Neural cell (in vitro differentiated cells): Measurements from ENCODE around the gene CLEC18B. TPM values are rescaled to one million over a fixed set of nuclear protein-coding genes. Genes with fewer than 3 reads are reported as not detected.
"Not testable (repeated sequence)": the region's sequence is repeated elsewhere in the genome, so short reads cannot be mapped to it uniquely, and the experiment has no call there.

Experiments used
- H2AFZ ChIP-seq: fragments of 200-600, 300-800 bp; sonication (generic), shearing (Covaris generic); 2 replicates; pipeline ENCODE4 v1.6.0; 2014; ENCODE audit warnings: low read depth, mild to moderate bottlenecking, antibody characterized with exemption, low read length, moderate library complexity
- H3F3A ChIP-seq: fragments of 200-600 bp; shearing (Covaris generic); 2 replicates; pipeline ENCODE4 v1.6.1; 2016; ENCODE audit warnings: mild to moderate bottlenecking, moderate library complexity, mixed read lengths, antibody characterized with exemption, low read length; ENCODE audit not compliant: insufficient read depth, poor library complexity, severe bottlenecking
- H3K27ac ChIP-seq: fragments of 200-600, 300-800 bp; sonication (generic), shearing (Covaris generic); 2 replicates; pipeline ENCODE4 v1.5.1; 2014; ENCODE audit warnings: mild to moderate bottlenecking, low read length, moderate library complexity
- H3K27me3 ChIP-seq: fragments of 300-800, 200-600 bp; sonication (generic), shearing (Covaris generic); 2 replicates; pipeline ENCODE4 v1.6.0; 2014; ENCODE audit warnings: mild to moderate bottlenecking, low read depth, low read length, moderate library complexity; ENCODE audit not compliant: insufficient read depth
- H3K36me3 ChIP-seq: fragments of 300-800, 200-600 bp; sonication (generic), shearing (Covaris generic); 2 replicates; pipeline ENCODE4 v1.5.1; 2014; ENCODE audit warnings: mild to moderate bottlenecking, antibody characterized with exemption, low read length, moderate library complexity; ENCODE audit not compliant: insufficient read depth
- H3K4me2 ChIP-seq: fragments of 300-800, 200-600 bp; sonication (generic), shearing (Covaris generic); 2 replicates; pipeline ENCODE4 v1.6.0; 2014; ENCODE audit warnings: mild to moderate bottlenecking, low read length
- H3K4me3 ChIP-seq: fragments of 300-800, 200-600 bp; sonication (generic), shearing (Covaris generic); 2 replicates; pipeline ENCODE4 v1.5.1; 2014; ENCODE audit warnings: mild to moderate bottlenecking, low read length, moderate library complexity
- H3K79me2 ChIP-seq: fragments of 200-600 bp; shearing (Covaris generic); replicated peaks from 2 replicates; pipeline ENCODE4 v1.6.0; 2014; ENCODE audit warnings: mild to moderate bottlenecking, low read length, moderate library complexity; ENCODE audit not compliant: insufficient read depth
- H3K9ac ChIP-seq: fragments of 300-800, 200-600 bp; sonication (generic), shearing (Covaris generic); 2 replicates; pipeline ENCODE4 v1.6.1; 2016; ENCODE audit warnings: mild to moderate bottlenecking, low read length, mixed read lengths
- H3K9me2 ChIP-seq: fragments of 200-600 bp; shearing (Covaris generic); 2 replicates; pipeline ENCODE4 v1.6.1; 2016; ENCODE audit warnings: mild to moderate bottlenecking, low read length, mixed read lengths; ENCODE audit not compliant: insufficient read depth
- H3K9me3 ChIP-seq: fragments of 200-600, 300-800 bp; sonication (generic), shearing (Covaris generic); 2 replicates; pipeline ENCODE4 v1.6.1; 2016; ENCODE audit warnings: mild to moderate bottlenecking, mixed run types, low read length, moderate library complexity, mixed read lengths
- H4K20me1 ChIP-seq: fragments of 200-600 bp; shearing (Covaris generic); 2 replicates; pipeline ENCODE4 v1.6.1; 2016; ENCODE audit warnings: mild to moderate bottlenecking, mixed run types; ENCODE audit not compliant: insufficient read depth
- polyA plus RNA-seq: library from polyadenylated mRNA; depleted of rRNA; stranded (reverse); fragments of >200 nt; gene quantifications from 2 replicates; pipeline ENCODE4 v1.2.3, GENCODE V29; 2014

Gene CLEC18B
- polyA plus RNA-seq, 1 donor from 2014 or later: 1.6 TPM

DNA sequence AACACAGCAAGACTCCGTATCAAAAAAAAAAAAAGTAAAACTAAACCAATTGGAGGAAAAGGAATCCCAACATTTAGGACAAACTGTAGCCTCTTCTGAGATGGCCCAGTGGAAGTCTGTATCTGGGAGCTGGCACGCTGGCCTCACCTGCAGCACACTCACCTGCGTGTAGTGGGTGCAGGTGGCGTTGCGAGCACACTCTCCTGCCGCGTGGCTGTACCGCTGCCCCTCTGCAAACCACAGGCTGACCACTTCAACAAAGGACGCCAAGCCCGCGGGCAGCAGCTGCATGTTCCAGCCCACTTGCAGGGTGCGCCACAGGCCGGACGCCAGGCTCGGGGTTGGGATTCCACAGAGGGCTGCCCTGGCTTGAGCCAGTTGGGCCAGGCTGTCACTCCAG is 3.4 kb downstream of the CLEC18B start:
- H3K9me3 ChIP-seq, H3K79me2 ChIP-seq, H3K9me2 ChIP-seq, H4K20me1 ChIP-seq, H3K4me3 ChIP-seq, H3K27me3 ChIP-seq, H3K36me3 ChIP-seq, H3K4me2 ChIP-seq, H3K27ac ChIP-seq, H3K9ac ChIP-seq, H2AFZ ChIP-seq, H3F3A ChIP-seq: not testable (repeated sequence)

DNA sequence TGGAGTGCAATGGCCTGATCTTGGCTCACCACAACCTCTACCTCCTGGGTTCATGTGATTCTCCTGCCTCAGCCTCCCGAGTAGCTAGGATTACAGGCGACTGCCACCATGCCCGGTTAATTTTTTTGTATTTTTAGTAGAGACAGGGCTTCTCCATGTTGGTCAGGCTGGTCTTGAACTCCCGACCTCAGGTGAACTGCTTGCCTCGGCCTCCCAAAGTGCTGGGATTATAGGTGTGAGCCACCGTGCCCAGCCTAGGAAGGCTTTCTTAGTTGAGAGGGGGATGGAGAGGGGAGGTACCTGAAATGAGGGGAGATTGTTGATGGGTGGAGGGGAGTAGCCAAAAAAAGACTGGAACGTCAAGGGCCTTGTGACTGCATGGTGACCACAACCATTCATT is 7.4 kb downstream of the CLEC18B start:
- not testable (repeated sequence) for H3K36me3 ChIP-seq, H3K27me3 ChIP-seq

GRCh38 chr16:74413485-74413884 is 7.8 kb downstream of the CLEC18B start:
- not testable (repeated sequence) for H4K20me1 ChIP-seq, H3K27me3 ChIP-seq, H3K36me3 ChIP-seq, H3F3A ChIP-seq, H3K4me3 ChIP-seq, H2AFZ ChIP-seq, H3K9me2 ChIP-seq, H3K9me3 ChIP-seq, H3K27ac ChIP-seq, H3K79me2 ChIP-seq, H3K9ac ChIP-seq, H3K4me2 ChIP-seq

More for the DNA sequence above, 7.4 kb downstream of the CLEC18B start:
- H4K20me1 ChIP-seq, H3K79me2 ChIP-seq, H3K9ac ChIP-seq, H3K9me2 ChIP-seq, H3K9me3 ChIP-seq, H2AFZ ChIP-seq, H3K27ac ChIP-seq, H3K4me3 ChIP-seq, H3F3A ChIP-seq, H3K4me2 ChIP-seq: not testable (repeated sequence)

GRCh38 chr16:74412775-74413390 is 8.4 kb downstream of the CLEC18B start:
- H3K27ac ChIP-seq: not testable (repeated sequence)

GRCh38 chr16:74412138-74412774 is 9.0 kb downstream of the CLEC18B start:
- not testable (repeated sequence) for H3K27ac ChIP-seq, H3F3A ChIP-seq, H3K4me2 ChIP-seq, H2AFZ ChIP-seq, H3K4me3 ChIP-seq, H3K36me3 ChIP-seq, H3K79me2 ChIP-seq, H3K9me2 ChIP-seq, H3K9me3 ChIP-seq, H3K9ac ChIP-seq, H3K27me3 ChIP-seq, H4K20me1 ChIP-seq

More at GRCh38 chr16:74412775-74413390, 8.4 kb downstream of the CLEC18B start:
- H4K20me1 ChIP-seq, H3K36me3 ChIP-seq, H3K9me3 ChIP-seq, H3K4me2 ChIP-seq, H2AFZ ChIP-seq, H3K79me2 ChIP-seq, H3K4me3 ChIP-seq, H3K9ac ChIP-seq, H3K27me3 ChIP-seq, H3F3A ChIP-seq, H3K9me2 ChIP-seq: not testable (repeated sequence)

DNA sequence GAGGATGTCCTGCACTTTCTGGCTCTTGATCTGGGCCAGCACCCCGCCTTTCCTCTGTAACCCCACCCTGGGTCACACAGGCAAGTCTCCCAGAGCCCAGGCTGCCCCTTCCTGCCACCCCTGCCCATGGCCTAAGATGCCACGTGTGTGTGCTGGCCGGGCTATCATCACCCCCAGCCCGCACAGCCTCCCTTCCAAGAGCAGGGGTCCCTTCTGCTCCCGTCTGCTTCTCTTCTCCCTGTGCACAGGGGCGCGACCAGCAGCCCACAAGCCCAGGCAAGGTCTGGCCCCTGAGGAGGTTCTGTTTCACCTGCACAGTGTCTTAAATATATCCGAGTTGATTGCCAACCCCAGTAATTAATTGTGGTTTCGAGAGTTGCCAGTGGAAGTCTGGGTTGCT is 10.3 kb downstream of the CLEC18B start:
- not testable (repeated sequence) for H3F3A ChIP-seq, H2AFZ ChIP-seq, H3K9me2 ChIP-seq, H3K27me3 ChIP-seq, H3K36me3 ChIP-seq, H3K9me3 ChIP-seq, H3K79me2 ChIP-seq, H3K27ac ChIP-seq, H3K4me2 ChIP-seq, H4K20me1 ChIP-seq, H3K4me3 ChIP-seq, H3K9ac ChIP-seq

DNA sequence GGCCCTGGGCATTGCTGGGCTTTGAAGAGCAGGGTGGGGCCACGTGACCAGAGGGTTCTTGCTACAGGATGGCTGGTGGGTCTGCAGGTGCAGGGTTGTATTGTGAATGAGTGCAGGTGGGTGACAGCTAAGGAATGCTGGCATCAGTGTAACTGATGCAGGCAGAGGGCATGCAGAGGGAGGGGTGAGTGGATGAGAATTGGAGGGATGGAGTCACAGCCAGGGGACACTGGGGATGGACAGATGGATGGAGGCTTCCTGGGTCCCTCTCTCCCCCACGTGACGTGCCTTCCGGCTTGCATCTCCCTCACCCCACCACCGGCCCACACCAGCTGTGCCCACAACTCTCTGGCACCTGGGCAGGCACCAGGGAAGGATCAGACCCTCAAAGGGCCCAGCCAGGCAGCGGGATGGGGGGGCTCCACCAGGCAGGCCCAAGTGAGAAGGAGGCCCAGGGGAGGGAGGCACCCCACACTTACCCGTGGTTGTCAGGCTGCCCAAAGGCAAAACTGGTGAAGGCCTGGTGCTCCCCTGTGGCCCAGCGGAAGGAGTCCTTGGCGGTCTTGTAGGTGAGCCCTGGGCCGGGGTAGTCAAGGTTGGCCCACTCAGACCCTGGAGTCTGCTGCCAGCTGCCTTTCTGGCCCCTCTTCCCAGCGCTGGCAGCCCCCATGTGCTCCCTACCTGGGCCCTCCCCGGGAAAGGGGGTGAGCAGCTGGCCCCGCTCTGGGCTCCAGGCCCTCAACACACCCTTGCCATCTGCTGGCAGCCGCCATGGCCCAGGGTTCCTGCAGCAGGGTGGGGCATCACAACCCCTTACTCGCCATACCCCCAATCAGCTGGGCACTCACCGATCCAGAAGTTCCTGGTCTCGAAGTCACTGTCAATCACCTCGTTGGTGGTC is 11.0 kb downstream of the CLEC18B start:
- not testable (repeated sequence) for H3K9me3 ChIP-seq, H3K79me2 ChIP-seq, H3K4me3 ChIP-seq, H3K36me3 ChIP-seq, H3K27me3 ChIP-seq, H3K4me2 ChIP-seq, H3F3A ChIP-seq, H4K20me1 ChIP-seq, H2AFZ ChIP-seq, H3K9me2 ChIP-seq, H3K27ac ChIP-seq, H3K9ac ChIP-seq
